GM10847 (cell line): ENCODE data around the gene ADIG.

ENCODE experiments used
- POLR2A ChIP-seq: IDR thresholded peaks from 2 replicates; pipeline ENCODE4 v1.6.1; 2011; ENCODE audit not compliant: insufficient read length; ENCODE audit errors: extremely low read depth

ADIG gene

GRCh38 chr20:38581013-38581412 lies at the start of gene ADIG:
Gene ADIG (plus strand): TSS chr20:38581197. CDS start chr20:38581251, 54 bp downstream.
- no peak for TF ChIP-seq POLR2A

- TF ChIP-seq POLR2A = no peak
Measured at GRCh38 chr20:38534756-38535155, 46.2 kb upstream of the ADIG start.

GRCh38 chr20:38536310-38536709 lies 44.7 kb upstream of the ADIG start:
- TF ChIP-seq POLR2A = no peak

GRCh38 chr20:38537176-38537575 lies 43.8 kb upstream of the ADIG start:
- TF ChIP-seq POLR2A = no peak

- TF ChIP-seq POLR2A = no peak
Measured at GRCh38 chr20:38538789-38539188, 42.2 kb upstream of the ADIG start.

- TF ChIP-seq POLR2A = no peak
Measured at GRCh38 chr20:38543014-38543906, 37.7 kb upstream of the ADIG start.

- no peak for TF ChIP-seq POLR2A
Measured at GRCh38 chr20:38545771-38546170, 35.2 kb upstream of the ADIG start.

- no peak for TF ChIP-seq POLR2A
Measured at GRCh38 chr20:38547288-38548085, 33.5 kb upstream of the ADIG start.

- no peak for TF ChIP-seq POLR2A
Measured at GRCh38 chr20:38548356-38549083, 32.5 kb upstream of the ADIG start.

GRCh38 chr20:38550274-38550673 lies 30.7 kb upstream of the ADIG start:
- no peak for TF ChIP-seq POLR2A

- TF ChIP-seq POLR2A = no peak
Measured at GRCh38 chr20:38551056-38551626, 29.9 kb upstream of the ADIG start.

GRCh38 chr20:38554986-38555385 lies 26.0 kb upstream of the ADIG start:
- no peak for TF ChIP-seq POLR2A

GRCh38 chr20:38555395-38555794 lies 25.6 kb upstream of the ADIG start:
- TF ChIP-seq POLR2A = no peak

- TF ChIP-seq POLR2A = no peak
Measured at GRCh38 chr20:38557174-38557573, 23.8 kb upstream of the ADIG start.
